Stomach (tissue), 4 donors: ENCODE measurements around the gene CCDC192.

ENCODE experiments used
- CTCF ChIP-seq, 7 experiments: fragments of 450-650 bp in 4 of 7; fragments of 200-600 bp in 3 of 7; sonication (generic) in 3 of 7; IDR thresholded peaks; one replicate each; pipeline ENCODE4 v1.5.1; 2016 to 2019; ENCODE audit warnings: antibody characterized with exemption in 7 of 7, control low read depth in 2 of 7, mild to moderate bottlenecking in 1 of 7
- EP300 ChIP-seq: sonication (generic); formaldehyde crosslinking; IDR thresholded peaks from one replicate; pipeline ENCODE4 v1.6.1; 2017; ENCODE audit warnings: antibody characterized with exemption
- POLR2A ChIP-seq, 4 donors: fragments of 450-650 bp; IDR thresholded peaks; one replicate each; pipeline ENCODE4 v1.6.1; 2016; ENCODE audit warnings: antibody characterized with exemption in 4 of 4, control low read depth in 2 of 4, mild to moderate bottlenecking in 1 of 4, moderate library complexity in 1 of 4
- POLR2AphosphoS5 ChIP-seq, 3 donors: sonication (generic); formaldehyde crosslinking; IDR thresholded peaks; one replicate each; pipeline ENCODE4 v1.6.1; 2016; ENCODE audit warnings: antibody characterized with exemption in 3 of 3

- TF ChIP-seq CTCF (IDR thresholded peaks at IDR 0.05) (no peak), POLR2AphosphoS5 (IDR thresholded peaks at IDR 0.05) (no peak), POLR2A (IDR thresholded peaks at IDR 0.05) (no peak), EP300 (no peak)
Observed at GRCh38 chr5:127824126-127824525, 120.9 kb downstream of the CCDC192 start.
